Left kidney (tissue), 2 donors: ENCODE results near the gene GPRC5B. TPM values are rescaled to one million over a fixed set of nuclear protein-coding genes. Genes with fewer than 3 reads are reported as not detected.

Experiments used
- DNase-seq: peaks from one replicate; pipeline ENCODE4 v3.0.0-alpha.2; 2013
- polyA plus RNA-seq: library from polyadenylated mRNA; unstranded; fragments of 120-200 nt; gene quantifications from one replicate; pipeline ENCODE4 v1.2.1, GENCODE V29; 2013; ENCODE audit not compliant: insufficient read length

The GPRC5B gene
- polyA plus RNA-seq, 1 donor, result 106 TPM

DNA sequence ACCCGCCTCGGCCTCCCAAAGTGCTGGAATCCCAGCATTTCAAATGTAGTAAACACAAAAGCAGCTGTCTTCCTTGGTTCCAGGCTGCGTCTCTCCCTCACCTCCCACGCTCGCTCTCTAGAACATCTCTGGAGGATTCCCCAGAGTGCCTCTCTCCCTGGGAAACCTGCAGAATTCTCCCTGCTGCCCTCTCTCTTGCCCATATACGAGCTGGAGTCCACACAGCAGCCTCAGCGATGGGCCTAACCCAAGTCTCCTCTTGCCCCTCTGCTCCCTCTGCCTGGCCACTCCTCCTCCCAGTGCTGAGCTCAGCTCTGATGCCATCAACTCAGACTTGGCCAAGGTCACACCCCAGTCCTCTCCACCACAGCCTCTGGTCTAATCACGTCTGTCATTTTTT, 10.6 kb downstream of the GPRC5B start:
- no peak for DNase-seq

DNA sequence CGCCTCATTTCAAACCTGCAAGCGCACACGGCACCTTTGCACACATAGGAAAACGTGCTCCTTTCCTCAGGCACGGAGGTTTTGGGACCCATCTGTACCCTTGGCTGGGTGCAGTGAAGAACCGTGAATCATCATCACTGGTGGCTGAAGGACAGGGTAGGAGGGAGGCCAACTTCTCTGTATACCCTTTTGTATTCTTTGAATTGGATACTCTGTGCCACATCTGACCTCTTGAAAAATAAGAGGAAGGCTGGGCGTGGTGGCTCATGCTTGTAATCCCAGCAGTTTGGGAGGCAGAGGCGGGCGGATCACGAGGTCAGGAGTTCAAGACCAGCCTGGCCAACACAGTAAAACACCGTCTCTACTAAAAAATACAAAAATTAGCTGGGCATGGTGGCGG, 11.7 kb downstream of the GPRC5B start:
- DNase-seq, result no peak

DNA sequence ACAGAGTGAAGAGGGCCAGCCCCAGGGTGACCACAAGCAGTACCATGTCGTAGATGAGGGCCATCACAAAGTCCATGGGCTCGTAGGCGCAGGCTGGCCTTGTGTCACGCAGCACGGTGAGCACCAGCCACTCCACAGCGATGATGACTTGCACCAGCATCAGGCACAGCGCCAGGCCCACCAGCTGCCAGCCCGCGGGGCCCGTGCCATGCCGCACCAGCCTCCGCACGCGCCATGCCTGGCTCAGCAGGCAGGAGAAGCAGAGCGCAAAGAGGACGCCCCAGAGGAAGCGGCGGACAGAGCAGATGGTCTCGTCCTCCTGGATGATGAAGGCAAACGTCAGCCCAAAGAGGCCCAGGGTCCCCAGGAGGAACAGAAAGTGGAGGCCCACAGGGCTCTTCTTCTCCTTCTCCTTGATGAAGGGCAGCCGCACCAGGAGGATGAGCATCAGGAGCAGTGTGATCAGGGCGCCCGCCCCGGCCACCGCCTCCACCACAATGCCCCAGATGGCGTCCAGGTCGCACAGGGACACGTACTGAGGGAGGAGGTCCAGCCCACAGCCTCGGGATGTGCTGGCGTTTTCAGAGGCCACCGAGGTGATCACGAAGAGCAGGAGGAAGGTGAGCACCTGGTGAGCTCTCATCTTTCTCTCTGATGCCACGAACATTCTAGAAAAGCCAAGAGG, 12.3 kb downstream of the GPRC5B start:
- DNase-seq, result no peak

DNA sequence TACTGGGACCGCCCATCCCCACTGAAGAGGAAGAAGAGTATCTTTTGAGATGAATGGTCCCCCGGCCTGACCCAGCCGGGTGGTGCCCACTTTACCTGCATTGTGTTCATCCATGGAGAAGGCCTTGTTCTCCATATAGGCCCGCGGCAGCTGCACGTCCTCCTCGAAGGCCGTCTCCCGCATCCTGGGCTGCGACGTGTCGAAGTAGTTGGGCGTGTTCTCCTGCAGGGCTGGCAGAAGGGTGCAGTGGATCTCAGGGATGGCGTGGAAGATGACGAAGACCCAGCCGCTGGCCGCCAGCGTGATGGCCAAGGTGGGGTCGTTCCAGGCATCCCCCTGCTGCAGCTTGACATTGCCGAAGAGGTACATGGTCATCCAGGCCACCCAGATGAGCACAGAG, 12.9 kb downstream of the GPRC5B start:
- DNase-seq, result no peak

DNA sequence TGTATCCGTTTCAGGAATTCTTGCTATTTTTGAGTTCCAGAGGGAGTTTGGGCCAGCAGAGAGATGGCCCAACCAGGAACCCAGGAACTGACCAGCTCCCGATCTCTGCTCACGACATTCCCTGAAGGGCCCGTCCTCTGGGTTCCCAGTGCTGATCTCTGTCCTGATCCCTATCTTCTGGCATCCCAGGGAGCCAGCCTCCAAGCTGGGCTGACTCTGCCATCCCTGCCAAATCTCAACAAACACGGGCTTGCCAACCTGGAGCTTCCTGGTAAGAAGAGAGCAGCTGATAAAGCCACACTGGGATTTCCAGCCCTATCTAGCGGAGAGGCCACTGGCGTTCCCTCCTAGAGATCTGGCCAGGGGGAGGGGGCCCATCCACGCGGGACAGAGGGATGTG, 16.2 kb downstream of the GPRC5B start:
- no peak for DNase-seq

DNA sequence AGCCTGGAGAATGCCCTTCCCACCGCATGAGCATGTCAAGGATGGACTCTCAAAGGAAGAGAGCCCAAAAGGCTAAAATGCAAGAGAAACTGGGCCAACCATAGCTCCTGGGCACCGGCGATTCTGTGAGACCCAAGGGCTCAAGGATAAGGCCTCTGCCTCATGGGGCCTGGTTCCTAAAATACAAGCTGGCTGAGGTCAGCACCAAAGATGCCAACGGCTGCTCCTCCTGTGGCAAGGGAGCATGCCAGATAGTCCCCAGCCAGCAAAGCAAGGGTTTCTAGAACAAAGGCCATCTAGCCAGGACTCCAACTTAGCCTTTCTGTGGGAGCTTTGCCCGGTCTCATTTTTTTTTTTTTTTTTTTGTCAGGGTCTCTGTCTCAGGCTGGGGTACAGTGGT, 20.1 kb downstream of the GPRC5B start:
- no peak for DNase-seq

DNA sequence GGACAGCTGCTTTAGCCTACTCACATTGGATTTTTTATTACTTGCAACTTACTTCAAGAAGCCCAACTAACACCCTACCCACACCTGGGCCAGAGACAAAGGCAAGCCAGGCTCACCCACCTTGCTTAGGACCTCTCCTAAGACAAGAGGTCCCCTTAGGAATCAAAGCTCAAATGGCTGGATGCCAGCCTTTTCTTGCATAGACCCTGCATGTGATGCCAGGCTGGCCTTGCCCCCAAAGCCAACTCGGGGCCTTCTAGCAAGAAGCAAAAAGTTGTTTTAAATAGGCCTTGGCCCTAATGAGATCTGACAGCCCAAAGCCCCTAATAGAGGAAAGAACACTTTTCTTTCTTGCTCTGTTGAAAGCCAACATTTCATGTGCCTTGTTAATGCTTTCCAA, 20.7 kb downstream of the GPRC5B start:
- no peak for DNase-seq

DNA sequence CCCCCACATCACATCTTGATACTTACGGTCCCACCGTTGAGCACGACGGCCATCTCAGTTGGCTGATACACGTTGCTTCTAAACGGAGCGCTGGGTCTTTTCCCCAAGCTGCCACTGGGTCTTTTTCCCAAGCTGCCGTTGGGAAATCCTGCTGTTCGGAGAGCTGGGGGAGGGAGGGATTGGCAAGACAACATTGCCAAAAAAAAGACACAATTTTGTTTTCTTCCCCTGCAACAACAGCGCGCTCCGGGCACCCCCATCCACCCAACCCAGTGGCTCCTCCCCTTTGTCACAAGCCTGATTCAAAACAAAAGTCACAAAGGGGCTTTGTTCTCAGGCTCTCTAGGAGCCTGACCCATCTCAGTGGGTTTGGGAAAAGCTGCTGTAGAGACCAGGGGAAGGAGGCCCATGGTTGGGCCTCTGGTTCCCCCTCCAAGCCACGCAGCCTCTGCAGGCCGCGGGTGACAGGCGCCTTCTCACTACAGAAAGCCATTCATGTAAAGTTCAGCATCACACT, 22.8 kb downstream of the GPRC5B start:
- DNase-seq, result no peak

DNA sequence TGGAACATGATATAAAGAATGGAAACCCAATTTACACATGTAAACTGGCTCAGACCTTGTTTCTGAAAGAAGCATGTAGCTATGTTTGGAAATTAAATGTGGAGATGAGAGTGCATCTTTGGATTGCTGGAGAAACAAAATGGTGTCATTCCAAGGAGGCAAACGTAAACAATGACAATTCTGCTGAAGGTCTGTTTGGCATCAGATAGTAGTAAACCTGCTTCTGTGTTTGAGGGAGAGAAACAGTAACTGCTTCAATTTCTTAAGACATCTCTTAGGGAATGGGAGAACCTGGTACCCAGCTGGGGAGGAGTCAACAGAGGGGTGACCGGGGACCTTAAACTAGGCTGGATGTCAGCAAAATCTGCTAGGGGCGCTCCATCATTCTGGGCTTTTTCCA, 23.5 kb downstream of the GPRC5B start:
- DNase-seq, result no peak

DNA sequence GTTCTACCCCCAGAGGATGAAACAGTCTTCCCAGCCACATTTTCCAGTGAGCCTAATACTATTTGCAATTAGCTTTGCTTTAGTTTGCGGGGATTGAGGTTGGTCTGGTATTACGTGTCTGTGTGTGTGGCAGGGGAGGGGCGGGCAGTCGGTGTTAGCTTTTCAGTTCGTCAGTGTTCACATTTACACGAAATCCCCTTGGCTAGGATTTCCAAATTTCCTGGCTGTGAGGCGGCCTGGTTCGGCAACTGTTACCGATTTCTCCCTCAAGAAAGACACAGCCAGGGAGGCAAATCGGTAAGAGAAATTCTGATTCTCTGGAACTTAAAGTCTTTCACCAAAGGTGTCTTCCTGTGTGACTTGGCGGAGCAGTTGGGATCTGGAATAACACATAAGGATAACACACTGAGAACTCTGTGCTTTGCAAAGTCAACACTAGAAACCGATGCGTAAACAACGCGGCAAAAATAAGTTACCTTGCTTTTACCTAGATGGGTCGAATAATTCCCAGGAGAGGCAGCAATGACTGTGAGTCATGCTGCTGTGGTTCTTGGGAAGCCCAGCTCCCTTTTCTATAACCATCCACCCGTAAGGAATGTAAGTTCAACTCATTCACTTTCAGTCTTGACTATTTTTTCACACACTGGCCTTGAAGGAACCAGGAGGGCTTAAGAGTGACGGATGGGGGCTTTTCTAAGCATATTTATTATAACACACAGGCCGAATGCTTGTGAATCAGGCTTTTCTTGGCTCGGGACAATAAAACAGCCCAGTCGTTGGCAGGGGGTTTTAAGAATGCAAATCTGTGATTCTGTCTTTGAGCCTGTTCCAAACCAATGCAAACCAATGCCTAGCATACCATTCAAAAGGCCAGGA, 24.2 kb downstream of the GPRC5B start:
- no peak for DNase-seq

DNA sequence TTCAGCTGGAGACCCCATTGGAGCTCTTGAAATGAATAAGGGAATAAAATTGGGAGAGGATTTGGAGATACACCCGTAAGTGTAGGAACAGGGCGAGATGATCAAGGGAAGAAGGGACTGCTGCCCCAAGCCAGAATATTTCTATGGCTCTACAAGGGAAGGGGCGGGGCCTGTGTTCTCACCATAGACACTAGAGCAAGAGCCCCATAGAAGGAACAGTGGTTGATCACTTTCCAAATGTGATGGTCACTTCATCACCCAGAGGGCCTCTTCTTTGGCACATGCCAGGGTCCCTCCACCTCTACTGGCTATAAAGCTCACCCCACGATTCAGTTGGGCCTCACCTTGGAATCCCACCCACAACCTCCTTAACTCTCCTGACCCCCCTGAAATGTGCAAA, 25.0 kb downstream of the GPRC5B start:
- DNase-seq, result no peak

DNA sequence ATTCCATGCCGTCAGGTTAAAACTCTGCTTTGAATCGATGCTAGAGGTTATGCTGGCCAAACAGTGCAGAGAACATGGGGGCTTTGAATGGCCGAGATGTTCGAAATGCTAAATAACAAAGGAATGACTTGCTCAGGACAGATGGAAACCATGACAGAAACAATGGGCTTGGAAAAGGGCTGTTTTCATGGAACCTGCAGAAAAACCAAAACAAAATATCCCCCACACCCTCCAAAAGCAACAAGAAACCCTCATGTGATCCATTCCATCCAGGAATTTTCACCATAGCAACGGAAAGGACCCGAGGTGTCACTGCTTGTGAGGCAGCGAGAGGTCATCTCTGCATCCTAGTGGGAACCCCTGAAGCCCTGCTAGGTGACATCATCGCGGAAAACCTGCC, 25.5 kb downstream of the GPRC5B start:
- no peak for DNase-seq

DNA sequence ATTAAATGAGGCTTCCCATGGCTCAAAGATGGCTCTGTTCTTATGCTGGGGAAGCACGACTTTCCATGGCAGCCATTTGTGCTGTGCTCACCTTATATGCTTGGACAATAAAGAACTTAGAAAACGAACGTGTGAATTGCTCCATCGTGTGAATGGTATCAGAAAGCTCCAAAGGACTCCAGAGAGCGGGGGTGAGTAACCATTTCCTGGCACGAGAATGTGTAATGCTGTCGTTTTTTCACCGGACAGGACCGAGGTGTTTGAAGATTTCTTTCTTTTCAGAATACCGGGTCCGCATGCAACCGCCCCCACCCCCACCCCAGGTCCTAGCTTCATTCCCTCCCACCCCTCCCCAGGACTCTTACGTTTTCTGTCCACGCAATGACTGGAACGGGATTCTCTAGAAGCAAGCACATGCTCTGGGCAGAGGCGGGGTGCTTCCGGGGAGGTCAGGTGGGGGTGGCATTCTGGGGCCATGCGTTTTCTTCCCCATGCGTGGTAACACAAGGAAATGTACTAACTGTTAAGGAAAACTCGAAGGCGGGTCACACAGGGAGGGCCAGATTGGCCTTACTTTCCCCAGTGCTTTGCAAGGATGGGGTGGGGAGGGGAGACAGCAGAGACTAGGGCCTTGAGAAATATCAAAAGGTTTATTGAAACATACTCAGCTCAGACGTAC, 26.2 kb downstream of the GPRC5B start:
- no peak for DNase-seq

DNA sequence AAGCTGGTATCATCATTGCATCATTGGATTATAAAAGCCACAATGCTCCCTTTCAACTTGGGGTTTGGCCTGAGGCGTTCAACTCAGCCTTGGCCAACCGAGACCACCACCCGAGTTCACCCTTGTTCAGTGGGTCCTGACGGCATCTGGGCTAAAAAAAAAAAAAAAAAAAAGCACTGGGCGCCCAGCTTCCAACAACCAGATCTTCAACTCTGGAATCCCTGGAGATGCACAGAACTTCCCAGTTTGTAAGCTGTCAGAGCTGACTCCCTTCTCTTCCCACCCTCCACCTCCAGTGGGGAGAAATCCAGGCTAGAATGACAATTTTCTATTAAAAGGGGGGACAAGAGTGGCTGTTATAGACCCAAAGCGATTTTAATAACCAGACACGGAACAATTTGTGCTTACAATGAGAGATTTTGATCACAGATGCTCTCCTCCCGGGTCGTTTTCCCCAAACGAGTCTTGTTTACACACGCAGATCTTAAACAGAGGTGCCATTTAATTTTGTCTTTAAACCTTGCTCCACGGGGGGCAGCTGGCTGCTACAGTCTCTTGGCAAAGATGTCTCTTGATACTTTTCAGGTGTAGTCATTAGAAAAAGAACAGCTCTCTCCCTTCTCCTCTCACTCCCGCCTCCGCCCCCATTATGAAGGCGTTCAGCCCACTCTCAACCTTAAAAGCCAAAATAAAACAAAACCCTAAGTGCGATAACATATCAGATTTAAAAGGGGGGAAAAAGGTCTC, 26.9 kb downstream of the GPRC5B start:
- no peak for DNase-seq

DNA sequence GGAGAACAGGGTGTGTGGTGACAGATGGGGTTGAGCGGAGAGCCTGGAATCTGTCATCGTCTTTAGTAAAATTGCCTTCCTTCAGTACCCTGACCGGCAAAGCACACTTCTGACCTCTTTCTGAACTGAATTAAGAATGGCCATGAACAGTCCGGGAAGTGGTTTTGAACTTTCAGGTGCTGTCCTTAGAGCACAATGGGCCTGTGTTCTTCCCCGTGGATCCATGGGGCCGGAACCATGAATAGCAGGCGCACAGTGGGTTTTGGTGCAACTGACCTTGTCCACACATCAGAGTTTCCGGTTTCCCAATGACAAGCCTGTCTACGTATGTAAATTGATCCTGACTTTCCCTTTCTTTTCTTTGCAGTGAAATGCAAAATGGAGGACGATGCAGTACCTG, 28.5 kb downstream of the GPRC5B start:
- DNase-seq, result no peak

DNA sequence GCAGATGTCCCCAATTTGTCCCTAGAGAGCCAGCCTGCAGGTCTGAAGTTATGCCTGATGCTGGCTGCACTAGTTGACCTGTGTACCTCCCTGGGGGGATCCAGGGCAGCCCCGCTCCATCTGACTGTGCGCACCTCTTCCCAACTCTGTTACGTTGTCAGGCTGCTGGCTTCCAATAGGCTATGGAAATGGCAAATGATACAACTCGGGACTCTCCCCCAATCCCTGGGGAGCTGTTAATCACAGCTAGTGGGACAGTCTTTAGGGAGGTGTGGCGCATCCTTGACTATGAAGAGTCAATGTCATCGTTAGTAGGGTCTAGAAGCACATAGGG, 30.1 kb downstream of the GPRC5B start:
- no peak for DNase-seq

DNA sequence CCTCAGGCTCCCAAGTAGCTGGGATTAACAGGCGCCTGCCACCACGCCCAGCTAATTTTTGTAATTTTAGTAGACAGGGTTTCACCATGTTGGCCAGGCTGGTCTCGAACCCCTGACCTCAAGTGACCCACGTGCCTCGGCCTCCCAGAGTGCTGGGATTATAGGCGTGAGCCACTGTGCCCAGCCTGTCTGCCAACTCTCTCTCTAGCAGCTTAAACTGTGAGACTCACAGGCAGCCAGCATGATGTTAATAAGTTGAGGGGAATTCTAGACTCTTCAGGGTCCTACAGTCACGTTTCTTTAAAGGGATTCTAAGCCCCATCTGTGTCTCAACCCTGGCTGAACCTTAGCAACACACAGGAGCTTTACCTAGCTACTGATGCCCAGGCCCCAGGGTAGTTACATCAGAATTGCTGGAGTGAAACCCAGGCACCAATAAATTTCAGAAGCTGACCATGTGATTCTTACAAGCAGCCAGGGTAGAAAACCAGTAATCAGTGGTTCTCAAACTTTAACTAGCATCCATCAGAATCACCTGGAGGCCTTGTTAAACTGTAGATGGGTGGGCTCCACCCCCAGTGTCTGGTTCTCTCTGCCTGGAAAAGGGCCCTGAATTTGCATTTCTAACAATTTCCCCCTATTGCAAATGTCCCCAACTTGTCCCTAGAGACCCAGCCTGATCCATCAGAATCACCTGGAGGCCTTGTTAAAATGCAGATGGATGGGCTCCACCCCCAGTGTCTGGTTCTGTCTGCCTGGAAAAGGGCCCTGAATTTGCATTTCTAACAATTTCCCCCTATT, 30.7 kb downstream of the GPRC5B start:
- peak; percentile 42 for DNase-seq

DNA sequence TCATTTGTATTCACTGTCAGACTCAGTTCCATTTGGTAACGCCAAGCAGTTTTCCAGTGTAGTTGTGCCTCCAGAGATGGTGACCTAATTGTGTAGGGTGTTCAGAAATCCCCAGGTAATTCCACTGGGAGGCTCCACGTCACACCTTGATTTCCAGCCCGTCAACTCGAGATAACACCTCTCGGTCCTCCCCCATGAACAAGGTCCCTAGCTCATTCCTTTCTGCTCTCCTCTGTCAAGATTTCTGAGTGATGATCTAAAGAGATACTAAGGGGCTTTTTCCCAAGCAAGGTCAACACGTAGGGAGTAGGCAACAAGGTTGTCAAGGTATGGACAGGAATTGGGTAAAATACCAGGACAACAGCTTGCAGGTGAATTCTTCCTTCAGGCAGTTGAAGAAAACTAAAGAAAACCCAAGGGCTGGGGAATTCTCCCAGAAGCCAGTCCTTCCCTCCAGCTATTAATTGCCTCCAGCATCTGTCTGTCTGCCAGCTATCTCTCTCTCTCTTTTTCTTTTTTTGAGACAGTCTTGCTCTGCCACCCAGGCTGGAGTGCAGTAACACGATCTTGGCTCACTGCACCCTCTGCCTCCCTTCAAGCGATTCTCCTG, 31.4 kb downstream of the GPRC5B start:
- DNase-seq, result no peak

DNA sequence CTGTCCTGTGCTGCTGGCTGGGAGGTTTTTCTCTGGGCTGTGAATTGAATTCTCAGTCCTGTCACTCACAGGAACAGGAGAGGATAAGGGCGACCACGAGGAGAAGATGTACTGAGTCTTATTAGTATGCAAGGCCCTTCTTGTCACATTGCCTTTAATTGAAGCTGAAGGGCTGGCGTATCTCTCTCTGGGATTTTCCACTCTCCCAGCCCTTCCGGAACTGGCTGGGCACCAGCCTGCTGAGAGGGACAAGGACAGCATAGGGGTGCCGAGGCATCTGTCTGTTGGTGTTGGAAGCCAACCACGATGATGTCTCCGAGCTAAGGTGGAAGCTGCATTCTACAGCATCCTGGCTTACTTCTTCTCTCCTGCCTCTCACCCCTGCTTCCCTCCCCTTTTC, 33.2 kb downstream of the GPRC5B start:
- DNase-seq, result no peak

DNA sequence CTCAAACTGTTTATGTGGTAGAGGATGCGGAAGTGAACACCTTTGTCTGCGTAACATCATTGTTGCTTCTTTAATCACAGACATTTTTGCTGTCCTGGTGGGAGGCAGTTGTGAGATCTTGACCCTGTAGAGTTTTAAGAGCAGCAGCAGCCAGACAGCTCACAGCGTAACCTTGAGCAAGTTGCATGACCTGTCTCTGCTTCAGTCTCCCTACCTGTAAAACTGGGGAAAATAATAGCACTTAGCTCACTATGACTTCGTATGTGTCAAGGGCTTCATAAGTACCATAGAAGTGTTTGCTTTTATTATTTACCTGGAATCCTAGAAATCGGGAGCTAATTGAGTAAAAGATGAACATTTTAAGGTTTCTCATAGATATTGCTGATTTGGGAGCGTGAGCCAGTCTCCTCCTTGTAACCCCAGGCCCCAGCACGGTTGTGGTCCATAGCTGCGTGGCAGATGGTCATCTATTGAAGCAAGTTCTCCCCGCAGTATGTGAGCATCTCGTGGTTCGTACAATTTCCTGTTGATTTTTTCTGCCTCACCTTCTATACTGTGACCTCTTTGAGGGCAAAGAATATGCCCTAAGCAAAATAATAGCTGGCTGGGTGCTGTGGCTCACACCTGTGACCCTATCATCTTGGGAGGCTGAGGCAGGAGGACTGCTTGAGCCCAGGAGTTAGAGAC, 34.4 kb downstream of the GPRC5B start:
- no peak for DNase-seq
